WTC11 (cell line): ENCODE measurements around the gene SLC22A12.

Experiments
- ATF1 ChIP-seq: sonication (generic); formaldehyde crosslinking; IDR thresholded peaks from 2 replicates; pipeline ENCODE4 v1.8.1; 2023; ENCODE audit warnings: mild to moderate bottlenecking, moderate library complexity, missing genetic modification reagents
- CREB1 ChIP-seq: sonication (generic); formaldehyde crosslinking; IDR thresholded peaks from 2 replicates; pipeline ENCODE4 v1.8.0; 2023; ENCODE audit warnings: mild to moderate bottlenecking, missing genetic modification reagents
- ETV6 ChIP-seq: sonication (generic); formaldehyde crosslinking; IDR thresholded peaks from 2 replicates; pipeline ENCODE4 v1.8.1; 2022; ENCODE audit warnings: mild to moderate bottlenecking, missing genetic modification reagents
- JUN ChIP-seq: sonication (generic); formaldehyde crosslinking; IDR thresholded peaks from 2 replicates; pipeline ENCODE4 v1.8.0; 2023; ENCODE audit warnings: mild to moderate bottlenecking, missing genetic modification reagents
- NFE2L1 ChIP-seq: sonication (generic); formaldehyde crosslinking; IDR thresholded peaks from 2 replicates; pipeline ENCODE4 v1.8.1; 2023; ENCODE audit warnings: missing genetic modification reagents
- ZNF317 ChIP-seq: sonication (generic); formaldehyde crosslinking; IDR thresholded peaks from 2 replicates; pipeline ENCODE4 v1.8.1; 2023; ENCODE audit warnings: low read depth, mild to moderate bottlenecking, moderate library complexity, missing genetic modification reagents, borderline replicate concordance
- TF ChIP-seq, protein P1 (sequence below): fragments of 200-600 bp; IDR thresholded peaks from 2 replicates; pipeline ENCODE4 v1.8.0; 2022; ENCODE audit warnings: antibody characterized with exemption
- TF ChIP-seq, protein P2 (sequence below): sonication (generic); formaldehyde crosslinking; IDR thresholded peaks from 2 replicates; pipeline ENCODE4 v1.8.0; 2022; ENCODE audit warnings: mild to moderate bottlenecking, missing genetic modification reagents
- TF ChIP-seq, protein P3 (sequence below): sonication (generic); formaldehyde crosslinking; IDR thresholded peaks from 2 replicates; pipeline ENCODE4 v1.8.1; 2023; ENCODE audit warnings: mild to moderate bottlenecking, missing genetic modification reagents, moderate library complexity
- TF ChIP-seq, protein P4 (sequence below): sonication (generic); formaldehyde crosslinking; IDR thresholded peaks from 2 replicates; pipeline ENCODE4 v1.8.0; 2022; ENCODE audit warnings: mild to moderate bottlenecking, missing genetic modification reagents
- TF ChIP-seq, protein P5 (sequence below): fragments of 250-450 bp; sonication (Bioruptor Pico); IDR thresholded peaks from 2 replicates; pipeline ENCODE4 v1.9.0; 2021; ENCODE audit warnings: mild to moderate bottlenecking
- TF ChIP-seq, protein P6 (sequence below): sonication (generic); formaldehyde crosslinking; conservative IDR thresholded peaks from 2 replicates; pipeline ENCODE4 v1.8.1; 2023; ENCODE audit warnings: mild to moderate bottlenecking, low read depth, missing genetic modification reagents, moderate library complexity
- TF ChIP-seq, protein P7 (sequence below): sonication (generic); formaldehyde crosslinking; IDR thresholded peaks from 2 replicates; pipeline ENCODE4 v1.8.0; 2022; ENCODE audit warnings: mild to moderate bottlenecking, missing genetic modification reagents
- TF ChIP-seq, protein P8 (sequence below): fragments of 250-450 bp; sonication (Bioruptor Pico); IDR thresholded peaks from 2 replicates; pipeline ENCODE4 v1.9.0; 2021; ENCODE audit warnings: mild to moderate bottlenecking

DNA sequence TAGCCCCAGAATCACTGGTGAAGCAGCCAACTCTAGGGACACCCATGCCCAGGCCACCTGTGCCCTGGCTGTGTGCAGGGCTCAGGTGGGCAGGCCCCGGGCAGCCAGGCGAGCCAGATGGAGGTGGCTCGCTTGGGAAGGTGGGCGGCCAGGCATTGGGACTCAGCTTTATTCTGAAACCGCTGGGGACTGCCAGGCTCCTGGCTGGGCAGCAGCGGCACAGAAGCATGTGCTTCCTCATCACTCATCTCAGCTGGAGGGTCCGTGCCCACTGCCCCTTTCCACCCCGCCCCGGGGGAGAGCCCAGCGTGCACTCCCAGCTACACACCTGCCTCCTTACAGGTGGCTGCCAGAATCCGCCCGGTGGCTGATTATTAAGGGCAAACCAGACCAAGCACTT is 27.1 kb upstream of the SLC22A12 start:
- TF ChIP-seq ETV6 (CRISPR knock-in tag): no peak
- TF ChIP-seq, protein P1, sequence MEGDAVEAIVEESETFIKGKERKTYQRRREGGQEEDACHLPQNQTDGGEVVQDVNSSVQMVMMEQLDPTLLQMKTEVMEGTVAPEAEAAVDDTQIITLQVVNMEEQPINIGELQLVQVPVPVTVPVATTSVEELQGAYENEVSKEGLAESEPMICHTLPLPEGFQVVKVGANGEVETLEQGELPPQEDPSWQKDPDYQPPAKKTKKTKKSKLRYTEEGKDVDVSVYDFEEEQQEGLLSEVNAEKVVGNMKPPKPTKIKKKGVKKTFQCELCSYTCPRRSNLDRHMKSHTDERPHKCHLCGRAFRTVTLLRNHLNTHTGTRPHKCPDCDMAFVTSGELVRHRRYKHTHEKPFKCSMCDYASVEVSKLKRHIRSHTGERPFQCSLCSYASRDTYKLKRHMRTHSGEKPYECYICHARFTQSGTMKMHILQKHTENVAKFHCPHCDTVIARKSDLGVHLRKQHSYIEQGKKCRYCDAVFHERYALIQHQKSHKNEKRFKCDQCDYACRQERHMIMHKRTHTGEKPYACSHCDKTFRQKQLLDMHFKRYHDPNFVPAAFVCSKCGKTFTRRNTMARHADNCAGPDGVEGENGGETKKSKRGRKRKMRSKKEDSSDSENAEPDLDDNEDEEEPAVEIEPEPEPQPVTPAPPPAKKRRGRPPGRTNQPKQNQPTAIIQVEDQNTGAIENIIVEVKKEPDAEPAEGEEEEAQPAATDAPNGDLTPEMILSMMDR: no peak
- TF ChIP-seq JUN (CRISPR knock-in tag): no peak
- TF ChIP-seq, protein P2, sequence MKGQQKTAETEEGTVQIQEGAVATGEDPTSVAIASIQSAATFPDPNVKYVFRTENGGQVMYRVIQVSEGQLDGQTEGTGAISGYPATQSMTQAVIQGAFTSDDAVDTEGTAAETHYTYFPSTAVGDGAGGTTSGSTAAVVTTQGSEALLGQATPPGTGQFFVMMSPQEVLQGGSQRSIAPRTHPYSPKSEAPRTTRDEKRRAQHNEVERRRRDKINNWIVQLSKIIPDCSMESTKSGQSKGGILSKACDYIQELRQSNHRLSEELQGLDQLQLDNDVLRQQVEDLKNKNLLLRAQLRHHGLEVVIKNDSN: no peak
- TF ChIP-seq NFE2L1 (CRISPR knock-in tag): no peak
- no peak for TF ChIP-seq CREB1 (CRISPR knock-in tag)
- TF ChIP-seq, protein P3, sequence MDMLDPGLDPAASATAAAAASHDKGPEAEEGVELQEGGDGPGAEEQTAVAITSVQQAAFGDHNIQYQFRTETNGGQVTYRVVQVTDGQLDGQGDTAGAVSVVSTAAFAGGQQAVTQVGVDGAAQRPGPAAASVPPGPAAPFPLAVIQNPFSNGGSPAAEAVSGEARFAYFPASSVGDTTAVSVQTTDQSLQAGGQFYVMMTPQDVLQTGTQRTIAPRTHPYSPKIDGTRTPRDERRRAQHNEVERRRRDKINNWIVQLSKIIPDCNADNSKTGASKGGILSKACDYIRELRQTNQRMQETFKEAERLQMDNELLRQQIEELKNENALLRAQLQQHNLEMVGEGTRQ (CRISPR knock-in tag): no peak
- TF ChIP-seq, protein P4, sequence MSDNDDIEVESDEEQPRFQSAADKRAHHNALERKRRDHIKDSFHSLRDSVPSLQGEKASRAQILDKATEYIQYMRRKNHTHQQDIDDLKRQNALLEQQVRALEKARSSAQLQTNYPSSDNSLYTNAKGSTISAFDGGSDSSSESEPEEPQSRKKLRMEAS (CRISPR knock-in tag): no peak
- TF ChIP-seq, protein P5, sequence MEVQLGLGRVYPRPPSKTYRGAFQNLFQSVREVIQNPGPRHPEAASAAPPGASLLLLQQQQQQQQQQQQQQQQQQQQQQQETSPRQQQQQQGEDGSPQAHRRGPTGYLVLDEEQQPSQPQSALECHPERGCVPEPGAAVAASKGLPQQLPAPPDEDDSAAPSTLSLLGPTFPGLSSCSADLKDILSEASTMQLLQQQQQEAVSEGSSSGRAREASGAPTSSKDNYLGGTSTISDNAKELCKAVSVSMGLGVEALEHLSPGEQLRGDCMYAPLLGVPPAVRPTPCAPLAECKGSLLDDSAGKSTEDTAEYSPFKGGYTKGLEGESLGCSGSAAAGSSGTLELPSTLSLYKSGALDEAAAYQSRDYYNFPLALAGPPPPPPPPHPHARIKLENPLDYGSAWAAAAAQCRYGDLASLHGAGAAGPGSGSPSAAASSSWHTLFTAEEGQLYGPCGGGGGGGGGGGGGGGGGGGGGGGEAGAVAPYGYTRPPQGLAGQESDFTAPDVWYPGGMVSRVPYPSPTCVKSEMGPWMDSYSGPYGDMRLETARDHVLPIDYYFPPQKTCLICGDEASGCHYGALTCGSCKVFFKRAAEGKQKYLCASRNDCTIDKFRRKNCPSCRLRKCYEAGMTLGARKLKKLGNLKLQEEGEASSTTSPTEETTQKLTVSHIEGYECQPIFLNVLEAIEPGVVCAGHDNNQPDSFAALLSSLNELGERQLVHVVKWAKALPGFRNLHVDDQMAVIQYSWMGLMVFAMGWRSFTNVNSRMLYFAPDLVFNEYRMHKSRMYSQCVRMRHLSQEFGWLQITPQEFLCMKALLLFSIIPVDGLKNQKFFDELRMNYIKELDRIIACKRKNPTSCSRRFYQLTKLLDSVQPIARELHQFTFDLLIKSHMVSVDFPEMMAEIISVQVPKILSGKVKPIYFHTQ: no peak
- TF ChIP-seq, protein P6, sequence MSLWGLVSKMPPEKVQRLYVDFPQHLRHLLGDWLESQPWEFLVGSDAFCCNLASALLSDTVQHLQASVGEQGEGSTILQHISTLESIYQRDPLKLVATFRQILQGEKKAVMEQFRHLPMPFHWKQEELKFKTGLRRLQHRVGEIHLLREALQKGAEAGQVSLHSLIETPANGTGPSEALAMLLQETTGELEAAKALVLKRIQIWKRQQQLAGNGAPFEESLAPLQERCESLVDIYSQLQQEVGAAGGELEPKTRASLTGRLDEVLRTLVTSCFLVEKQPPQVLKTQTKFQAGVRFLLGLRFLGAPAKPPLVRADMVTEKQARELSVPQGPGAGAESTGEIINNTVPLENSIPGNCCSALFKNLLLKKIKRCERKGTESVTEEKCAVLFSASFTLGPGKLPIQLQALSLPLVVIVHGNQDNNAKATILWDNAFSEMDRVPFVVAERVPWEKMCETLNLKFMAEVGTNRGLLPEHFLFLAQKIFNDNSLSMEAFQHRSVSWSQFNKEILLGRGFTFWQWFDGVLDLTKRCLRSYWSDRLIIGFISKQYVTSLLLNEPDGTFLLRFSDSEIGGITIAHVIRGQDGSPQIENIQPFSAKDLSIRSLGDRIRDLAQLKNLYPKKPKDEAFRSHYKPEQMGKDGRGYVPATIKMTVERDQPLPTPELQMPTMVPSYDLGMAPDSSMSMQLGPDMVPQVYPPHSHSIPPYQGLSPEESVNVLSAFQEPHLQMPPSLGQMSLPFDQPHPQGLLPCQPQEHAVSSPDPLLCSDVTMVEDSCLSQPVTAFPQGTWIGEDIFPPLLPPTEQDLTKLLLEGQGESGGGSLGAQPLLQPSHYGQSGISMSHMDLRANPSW (CRISPR knock-in tag): no peak
- no peak for TF ChIP-seq ATF1 (CRISPR knock-in tag)
- no peak for TF ChIP-seq ZNF317 (CRISPR knock-in tag)
- TF ChIP-seq, protein P7, sequence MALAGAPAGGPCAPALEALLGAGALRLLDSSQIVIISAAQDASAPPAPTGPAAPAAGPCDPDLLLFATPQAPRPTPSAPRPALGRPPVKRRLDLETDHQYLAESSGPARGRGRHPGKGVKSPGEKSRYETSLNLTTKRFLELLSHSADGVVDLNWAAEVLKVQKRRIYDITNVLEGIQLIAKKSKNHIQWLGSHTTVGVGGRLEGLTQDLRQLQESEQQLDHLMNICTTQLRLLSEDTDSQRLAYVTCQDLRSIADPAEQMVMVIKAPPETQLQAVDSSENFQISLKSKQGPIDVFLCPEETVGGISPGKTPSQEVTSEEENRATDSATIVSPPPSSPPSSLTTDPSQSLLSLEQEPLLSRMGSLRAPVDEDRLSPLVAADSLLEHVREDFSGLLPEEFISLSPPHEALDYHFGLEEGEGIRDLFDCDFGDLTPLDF (CRISPR knock-in tag): no peak
- TF ChIP-seq, protein P8, sequence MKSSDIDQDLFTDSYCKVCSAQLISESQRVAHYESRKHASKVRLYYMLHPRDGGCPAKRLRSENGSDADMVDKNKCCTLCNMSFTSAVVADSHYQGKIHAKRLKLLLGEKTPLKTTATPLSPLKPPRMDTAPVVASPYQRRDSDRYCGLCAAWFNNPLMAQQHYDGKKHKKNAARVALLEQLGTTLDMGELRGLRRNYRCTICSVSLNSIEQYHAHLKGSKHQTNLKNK (CRISPR knock-in tag): no peak
